SJSA1 (cell line): ENCODE data around the gene NACC2. TPM values are rescaled to one million over a fixed set of nuclear protein-coding genes. Genes with fewer than 3 reads are reported as not detected.

Experiments used
- DNase-seq, 2 experiments: peaks; one replicate each; pipeline ENCODE4 v3.0.0-alpha.2; 2015 to 2020; ENCODE audit warnings: low spot score in 2 of 2, low read depth in 1 of 2
- H3K27ac ChIP-seq: fragments of 250-450 bp; sonication (Bioruptor Pico); 2 replicates; pipeline ENCODE4 v1.5.1; 2020; ENCODE audit warnings: mild to moderate bottlenecking, moderate library complexity
- H3K27me3 ChIP-seq: fragments of 250-450 bp; sonication (Bioruptor Pico); replicated peaks from 2 replicates; pipeline ENCODE4 v1.5.1; 2020; ENCODE audit warnings: mild to moderate bottlenecking, moderate library complexity
- H3K36me3 ChIP-seq: fragments of 250-450 bp; sonication (Bioruptor Pico); 2 replicates; pipeline ENCODE4 v1.5.1; 2020; ENCODE audit warnings: mild to moderate bottlenecking
- H3K4me1 ChIP-seq: fragments of 250-450 bp; sonication (Bioruptor Pico); replicated peaks from 2 replicates; pipeline ENCODE4 v1.6.1; 2021; ENCODE audit warnings: mild to moderate bottlenecking
- H3K4me3 ChIP-seq: fragments of 250-450 bp; sonication (Bioruptor Pico); 2 replicates; pipeline ENCODE4 v1.5.1; 2020; ENCODE audit warnings: mild to moderate bottlenecking
- H3K9me3 ChIP-seq: fragments of 250-450 bp; sonication (Bioruptor Pico); replicated peaks from 2 replicates; pipeline ENCODE4 v1.5.1; 2020; ENCODE audit warnings: mild to moderate bottlenecking
- total RNA-seq: library from RNA; depleted of rRNA; stranded (reverse); fragments of >200 nt; shearing (Covaris generic); gene quantifications from 2 replicates; pipeline ENCODE4 v1.2.3, GENCODE V29; 2014; rRNA removed

The NACC2 gene, protein sequence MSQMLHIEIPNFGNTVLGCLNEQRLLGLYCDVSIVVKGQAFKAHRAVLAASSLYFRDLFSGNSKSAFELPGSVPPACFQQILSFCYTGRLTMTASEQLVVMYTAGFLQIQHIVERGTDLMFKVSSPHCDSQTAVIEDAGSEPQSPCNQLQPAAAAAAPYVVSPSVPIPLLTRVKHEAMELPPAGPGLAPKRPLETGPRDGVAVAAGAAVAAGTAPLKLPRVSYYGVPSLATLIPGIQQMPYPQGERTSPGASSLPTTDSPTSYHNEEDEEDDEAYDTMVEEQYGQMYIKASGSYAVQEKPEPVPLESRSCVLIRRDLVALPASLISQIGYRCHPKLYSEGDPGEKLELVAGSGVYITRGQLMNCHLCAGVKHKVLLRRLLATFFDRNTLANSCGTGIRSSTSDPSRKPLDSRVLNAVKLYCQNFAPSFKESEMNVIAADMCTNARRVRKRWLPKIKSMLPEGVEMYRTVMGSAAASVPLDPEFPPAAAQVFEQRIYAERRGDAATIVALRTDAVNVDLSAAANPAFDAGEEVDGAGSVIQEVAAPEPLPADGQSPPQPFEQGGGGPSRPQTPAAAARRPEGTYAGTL
- 18.9 and 20.2 TPM in 2 replicates for total RNA-seq

DNA sequence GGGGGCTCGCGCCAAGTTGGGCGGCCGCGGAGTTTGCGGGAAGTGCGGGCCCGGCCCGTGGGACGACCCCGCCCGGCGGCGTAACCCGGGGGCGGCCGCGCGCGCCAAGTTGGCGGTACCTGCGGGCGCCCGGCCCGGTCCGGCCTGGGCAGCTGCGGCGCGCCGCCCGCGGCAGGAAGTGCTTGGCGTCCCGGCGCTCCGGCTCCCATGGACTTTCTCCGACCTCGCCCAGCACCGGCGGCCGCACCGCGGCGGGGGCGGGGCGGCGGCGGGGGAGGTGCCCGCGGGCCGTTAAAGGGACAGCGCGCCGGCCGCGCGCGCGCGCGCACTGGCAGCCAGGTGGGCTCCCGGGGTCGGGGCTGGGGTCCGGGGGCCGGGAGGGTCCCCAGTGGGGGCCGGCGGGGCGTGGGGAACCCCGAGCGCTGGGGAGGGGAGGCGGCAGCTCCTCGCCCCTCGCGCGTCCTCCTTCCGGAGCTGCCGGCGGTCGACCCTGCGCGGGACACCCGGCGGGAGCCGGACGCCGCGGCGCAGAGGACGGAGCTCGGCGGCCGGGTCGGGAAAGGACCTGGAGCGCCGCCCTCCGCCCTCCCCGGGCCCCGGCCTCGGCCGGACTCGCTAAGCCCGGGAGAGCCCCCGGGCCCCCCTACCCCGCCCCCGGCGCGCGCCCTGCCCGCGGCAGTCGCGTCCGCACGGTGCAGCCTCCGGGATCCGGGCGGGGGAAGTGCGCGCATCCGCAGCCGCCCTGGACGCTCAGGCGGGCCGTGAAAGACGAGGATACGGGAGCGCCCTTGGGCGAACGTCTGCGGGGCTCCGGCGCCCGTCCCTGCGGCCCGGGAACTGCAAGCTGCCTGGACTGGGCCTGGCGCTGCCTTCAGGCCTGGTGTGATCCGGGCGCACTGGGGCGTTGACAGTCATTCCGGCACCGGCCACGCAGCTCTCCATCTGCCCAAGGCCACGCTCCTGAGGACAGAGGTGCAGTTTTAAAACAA lies at the start of gene NACC2:
Gene NACC2 (minus strand): TSS at position 220 of the 989 bp plus-strand sequence. CDS start 44,768 bp downstream, outside the sequence.
- no peaks in the 10 kb centered on the region for H3K9me3 ChIP-seq
- DNase-seq = peak in 1 of 2 experiments; percentile 28
- peaks cover 24% of the 10 kb centered on the region for H3K36me3 ChIP-seq
- peaks cover 32% of the 10 kb centered on the region for H3K4me1 ChIP-seq
- no peak within 1 kb of the TSS; the same call in 1 of the 2 replicates for H3K27ac ChIP-seq
- H3K27me3 ChIP-seq = no peaks in the 10 kb centered on the region
- H3K4me3 ChIP-seq = peak within 1 kb of the TSS; percentile 72

DNA sequence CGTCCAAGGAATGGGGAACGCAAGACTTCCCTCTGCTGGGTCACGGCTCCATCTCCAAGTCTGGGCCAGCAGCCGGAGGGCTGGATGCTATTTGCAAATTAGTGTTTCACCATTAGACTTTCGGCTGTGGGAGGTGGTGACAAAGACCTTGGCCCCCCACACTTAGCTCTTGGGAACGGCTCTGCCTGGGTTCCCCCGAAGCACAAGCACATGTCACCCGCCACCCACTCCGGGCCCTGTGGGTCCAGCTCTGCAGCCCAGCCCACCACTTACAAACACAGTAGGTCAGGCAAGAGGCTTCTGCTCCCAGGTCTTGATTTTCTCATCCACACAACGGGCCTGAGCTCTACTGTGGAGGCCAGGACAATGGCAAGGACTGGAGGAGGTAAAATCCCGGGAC lies 49.4 kb upstream of the NACC2 start:
- H3K27ac ChIP-seq = no peak overlapping the region
- no peak overlapping the region for H3K4me3 ChIP-seq
- no peaks in the 10 kb centered on the region for H3K9me3 ChIP-seq
- peaks cover 35% of the 10 kb centered on the region for H3K27me3 ChIP-seq
- no peak for DNase-seq
- H3K4me1 ChIP-seq = no peaks in the 10 kb centered on the region
- H3K36me3 ChIP-seq = no peaks in the 10 kb centered on the region

DNA sequence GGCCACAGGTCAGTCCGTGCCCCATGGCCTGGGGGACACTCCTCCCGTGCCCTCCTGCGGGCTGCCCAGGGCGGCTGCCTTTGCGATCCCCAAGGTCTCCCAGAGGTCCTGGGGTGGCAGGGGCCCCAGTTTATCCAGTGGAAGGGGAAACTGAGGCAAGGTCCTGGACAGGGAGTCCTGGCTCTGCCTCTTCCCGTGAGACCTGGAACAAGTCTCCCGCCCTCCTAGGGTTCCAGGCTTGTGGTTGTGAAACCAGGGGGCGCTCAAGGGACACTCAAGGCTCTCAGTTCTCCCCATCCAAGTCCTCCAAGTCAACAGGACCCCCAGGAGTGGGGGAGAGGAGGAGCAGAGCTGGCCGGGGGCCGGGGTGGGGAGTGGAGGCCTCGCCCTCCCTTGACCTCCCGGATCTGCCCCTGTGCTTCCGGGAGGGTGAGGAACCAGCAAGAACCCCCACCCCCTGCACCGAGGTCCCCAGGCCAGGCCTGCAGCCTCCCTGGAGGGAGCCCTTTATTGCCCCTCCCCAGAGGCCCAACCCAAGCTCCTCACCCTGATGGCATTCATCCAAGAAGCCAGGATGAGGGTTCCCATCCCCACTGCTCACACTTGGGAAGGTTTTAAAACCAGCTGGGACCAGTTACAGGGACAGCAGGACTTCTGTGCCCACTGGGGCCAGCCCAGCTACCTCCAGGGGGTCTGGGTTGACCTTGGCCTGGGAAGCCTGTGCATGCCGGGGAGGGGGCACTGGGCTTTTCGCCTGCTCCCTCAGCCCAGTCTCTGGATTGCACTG lies 48.3 kb upstream of the NACC2 start:
- H3K4me3 ChIP-seq = no peak overlapping the region
- H3K27ac ChIP-seq = no peak overlapping the region
- H3K36me3 ChIP-seq = no peaks in the 10 kb centered on the region
- DNase-seq = no peak
- H3K4me1 ChIP-seq = no peaks in the 10 kb centered on the region
- H3K9me3 ChIP-seq = no peaks in the 10 kb centered on the region
- peaks cover 34% of the 10 kb centered on the region for H3K27me3 ChIP-seq

DNA sequence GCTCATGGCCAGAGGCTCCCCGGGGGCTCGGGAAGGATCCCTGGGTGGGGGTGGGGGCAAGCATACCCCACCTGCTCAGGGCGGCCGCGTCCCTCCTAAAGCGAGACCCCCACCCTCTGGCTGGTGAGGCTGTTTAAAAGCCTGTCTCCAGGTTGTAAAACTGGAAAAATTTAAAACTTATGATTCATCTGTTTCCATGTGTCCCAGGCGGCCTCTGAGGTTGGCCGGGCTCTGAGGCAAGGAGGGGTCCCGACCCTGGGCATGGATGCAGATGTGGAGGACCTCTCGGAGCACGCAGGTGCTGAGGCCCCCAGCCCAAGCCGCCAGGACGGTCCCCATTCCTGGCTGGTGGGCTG lies 47.7 kb upstream of the NACC2 start:
- Histone ChIP-seq H3K4me3 (no peak overlapping the region), H3K9me3 (no peaks in the 10 kb centered on the region), H3K4me1 (no peaks in the 10 kb centered on the region), H3K27me3 (peaks cover 28% of the 10 kb centered on the region), H3K27ac (no peak overlapping the region), H3K36me3 (no peaks in the 10 kb centered on the region)
- no peak for DNase-seq

DNA sequence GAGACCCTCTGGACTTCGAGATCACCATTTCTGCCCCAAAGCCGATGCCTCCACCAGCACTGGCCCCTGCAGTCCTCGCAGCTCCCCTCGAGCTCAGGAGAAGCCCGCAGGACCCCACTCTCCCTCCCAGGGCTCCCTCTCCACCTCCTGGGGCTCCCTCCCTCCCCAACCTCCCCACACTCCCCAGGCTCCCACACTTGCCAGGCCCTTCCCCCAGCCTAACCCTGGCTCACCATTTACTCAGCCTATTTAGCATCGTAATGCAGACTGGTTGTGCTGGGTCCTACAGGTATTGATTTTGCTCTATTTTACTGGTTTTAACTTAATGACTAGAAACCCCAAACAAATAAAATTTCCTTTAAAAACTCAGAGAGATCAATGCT lies 47.3 kb upstream of the NACC2 start:
- no peaks in the 10 kb centered on the region for H3K36me3 ChIP-seq
- no peak overlapping the region for H3K4me3 ChIP-seq
- no peaks in the 10 kb centered on the region for H3K4me1 ChIP-seq
- H3K27ac ChIP-seq = no peak overlapping the region
- DNase-seq = no peak
- peaks cover 24% of the 10 kb centered on the region for H3K27me3 ChIP-seq
- H3K9me3 ChIP-seq = no peaks in the 10 kb centered on the region

DNA sequence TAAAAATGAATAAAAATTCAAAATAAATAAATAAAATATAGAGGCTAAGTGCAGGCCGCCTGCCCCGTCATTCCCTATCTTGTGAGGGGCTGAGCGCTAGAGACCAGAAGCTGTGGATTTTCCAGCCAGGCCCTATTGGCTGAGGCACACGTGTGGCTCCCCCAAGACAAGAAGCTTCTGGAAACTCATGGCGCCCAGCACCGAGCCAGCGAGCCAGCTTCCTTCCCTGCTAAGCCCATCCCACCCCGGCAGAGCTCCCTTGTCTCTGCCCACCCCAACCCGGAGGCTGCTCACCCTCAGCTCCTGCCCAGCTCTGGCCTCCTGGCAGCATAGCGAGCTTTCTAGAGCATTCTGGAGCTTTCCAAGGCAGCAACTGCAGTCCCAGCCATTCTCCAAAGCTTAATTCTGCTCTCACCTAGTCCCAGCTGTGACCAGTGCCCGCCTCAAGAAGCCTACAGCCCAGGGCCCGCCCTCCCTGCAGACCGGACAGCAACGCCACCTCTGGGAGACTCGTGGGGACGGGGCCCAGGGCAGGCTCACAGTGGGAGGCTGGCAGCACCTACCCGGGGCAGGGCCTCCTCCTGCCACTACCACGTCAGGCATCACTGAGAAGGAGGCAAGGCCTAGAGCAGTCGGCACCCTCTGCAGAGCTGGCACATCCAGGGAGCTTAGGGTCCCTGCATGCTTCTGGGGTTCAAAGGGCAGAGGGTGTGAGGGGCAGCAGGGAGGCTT lies 46.8 kb upstream of the NACC2 start:
- no peaks in the 10 kb centered on the region for H3K9me3 ChIP-seq
- DNase-seq = no peak
- no peak overlapping the region for H3K27ac ChIP-seq
- H3K4me3 ChIP-seq = no peak overlapping the region
- no peaks in the 10 kb centered on the region for H3K4me1 ChIP-seq
- peaks cover 20% of the 10 kb centered on the region for H3K27me3 ChIP-seq
- H3K36me3 ChIP-seq = no peaks in the 10 kb centered on the region

DNA sequence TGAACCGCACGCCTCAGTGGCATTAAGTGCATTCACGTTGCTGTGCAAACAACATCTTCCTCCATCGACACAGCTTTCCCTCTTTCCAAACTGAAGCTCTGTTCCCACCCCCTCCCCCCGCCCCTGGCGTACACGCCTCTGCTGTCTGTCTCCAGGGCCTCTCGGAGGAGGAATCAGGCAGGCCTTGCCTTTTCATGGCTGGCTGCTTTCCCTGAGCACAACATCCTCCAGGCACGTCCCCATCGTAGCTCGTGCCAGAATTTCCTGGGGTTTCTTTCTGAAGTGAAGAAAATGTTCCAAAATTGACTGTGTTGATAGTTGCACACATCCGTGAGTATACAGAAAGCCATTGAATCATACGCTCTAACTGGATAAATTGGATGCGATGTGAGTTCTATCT lies 45.9 kb upstream of the NACC2 start:
- Histone ChIP-seq H3K4me3 (no peak overlapping the region), H3K36me3 (no peaks in the 10 kb centered on the region), H3K4me1 (no peaks in the 10 kb centered on the region), H3K9me3 (no peaks in the 10 kb centered on the region), H3K27me3 (peaks cover 15% of the 10 kb centered on the region), H3K27ac (no peak overlapping the region)
- DNase-seq = no peak

DNA sequence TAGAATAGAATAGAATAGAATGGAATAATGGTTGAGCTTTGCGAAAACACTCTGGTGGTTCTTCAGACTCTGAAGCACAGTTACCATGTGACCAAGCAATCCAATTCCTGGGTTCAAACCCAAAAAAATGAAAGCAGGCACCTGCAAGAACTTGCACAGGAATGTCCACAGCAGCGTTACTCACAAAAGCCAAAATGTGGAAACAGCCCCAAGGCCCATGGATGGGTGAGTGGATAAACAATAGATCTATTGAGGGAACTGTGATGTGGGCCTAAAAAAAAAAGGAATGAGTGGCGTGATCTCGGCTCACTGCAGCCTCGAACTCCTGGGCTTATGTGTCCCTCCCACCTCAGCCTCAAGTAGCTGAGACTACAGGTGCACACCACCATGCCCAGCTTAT lies 45.0 kb upstream of the NACC2 start:
- no peak overlapping the region for H3K27ac ChIP-seq
- peaks cover 18% of the 10 kb centered on the region for H3K27me3 ChIP-seq
- H3K36me3 ChIP-seq = no peaks in the 10 kb centered on the region
- no peaks in the 10 kb centered on the region for H3K9me3 ChIP-seq
- no peak for DNase-seq
- H3K4me1 ChIP-seq = peaks cover 4% of the 10 kb centered on the region; the same call in 1 of the 2 replicates
- H3K4me3 ChIP-seq = no peak overlapping the region

DNA sequence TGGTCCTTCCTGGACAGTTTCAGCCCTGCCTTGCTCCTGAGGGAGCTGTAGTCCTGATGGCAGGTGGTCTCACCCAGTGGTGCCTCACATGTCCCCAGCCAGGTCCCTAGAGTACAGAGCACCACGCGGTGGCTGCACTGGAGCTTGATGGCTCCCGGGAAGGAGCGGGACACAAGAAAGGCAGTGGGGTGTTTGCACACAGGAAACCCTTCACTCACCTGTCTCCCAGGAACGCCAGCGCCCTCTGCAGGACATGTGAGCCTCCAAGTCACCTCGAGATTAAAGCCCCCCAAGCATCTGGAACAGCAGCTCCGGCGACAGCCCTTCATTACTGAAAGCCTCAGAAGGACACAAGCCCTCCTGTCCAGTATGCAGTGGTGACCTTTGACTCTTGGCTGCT lies 43.5 kb upstream of the NACC2 start:
- H3K4me1 ChIP-seq = peaks cover 4% of the 10 kb centered on the region; the same call in 1 of the 2 replicates
- H3K4me3 ChIP-seq = no peak overlapping the region
- DNase-seq = no peak
- no peaks in the 10 kb centered on the region for H3K9me3 ChIP-seq
- no peak overlapping the region for H3K27ac ChIP-seq
- H3K27me3 ChIP-seq = peaks cover 27% of the 10 kb centered on the region
- H3K36me3 ChIP-seq = no peaks in the 10 kb centered on the region

DNA sequence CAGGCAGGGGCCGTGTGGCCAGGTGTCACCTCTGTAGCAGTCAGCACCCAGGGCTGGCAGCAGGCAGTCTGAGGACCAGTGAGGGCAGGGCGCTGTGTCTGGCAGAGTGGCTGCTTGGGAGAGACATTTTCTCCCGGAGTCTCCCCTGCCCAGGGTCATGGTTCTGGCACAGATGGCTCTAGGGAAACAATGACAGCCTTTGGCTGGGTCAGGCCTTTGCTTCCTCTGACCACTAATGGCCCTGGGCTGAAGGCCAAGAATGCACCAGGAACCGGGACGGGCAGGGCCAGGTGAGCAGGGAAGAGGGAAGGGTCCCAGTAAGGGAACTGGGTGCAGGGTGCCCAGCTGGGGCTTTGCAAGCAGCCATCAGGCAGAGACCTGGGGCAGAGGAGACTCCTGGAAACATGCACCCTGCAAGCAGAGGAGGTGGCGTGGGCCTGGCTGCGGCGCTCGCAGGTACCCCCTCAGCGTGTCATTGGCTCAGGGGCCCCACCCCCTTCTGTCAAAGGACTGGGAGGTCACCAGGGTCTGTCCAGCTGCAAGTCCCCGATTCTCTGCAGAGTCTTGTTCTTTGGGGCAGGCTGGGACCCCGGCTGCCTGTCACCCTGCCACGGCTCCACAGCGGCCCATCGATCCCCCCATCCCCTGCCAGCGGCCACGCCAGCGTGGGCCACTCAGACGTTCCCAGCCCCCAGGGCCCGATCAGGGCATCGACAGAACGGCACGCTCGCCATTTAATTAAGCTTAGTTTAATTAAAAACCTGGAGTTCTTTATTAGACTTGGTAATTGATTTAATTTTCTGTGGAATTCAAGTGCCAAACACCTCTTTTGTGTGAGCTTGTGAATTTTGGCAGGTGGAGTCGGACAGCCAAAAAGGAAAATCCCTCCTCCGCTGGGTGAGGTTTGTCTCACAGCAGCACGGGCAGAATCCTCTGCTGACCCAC lies 42.5 kb upstream of the NACC2 start:
- Histone ChIP-seq H3K27ac (no peak overlapping the region), H3K27me3 (peaks cover 31% of the 10 kb centered on the region), H3K36me3 (no peaks in the 10 kb centered on the region), H3K4me3 (no peak overlapping the region), H3K9me3 (no peaks in the 10 kb centered on the region), H3K4me1 (peaks cover 7% of the 10 kb centered on the region; the same call in 1 of the 2 replicates)
- no peak for DNase-seq

DNA sequence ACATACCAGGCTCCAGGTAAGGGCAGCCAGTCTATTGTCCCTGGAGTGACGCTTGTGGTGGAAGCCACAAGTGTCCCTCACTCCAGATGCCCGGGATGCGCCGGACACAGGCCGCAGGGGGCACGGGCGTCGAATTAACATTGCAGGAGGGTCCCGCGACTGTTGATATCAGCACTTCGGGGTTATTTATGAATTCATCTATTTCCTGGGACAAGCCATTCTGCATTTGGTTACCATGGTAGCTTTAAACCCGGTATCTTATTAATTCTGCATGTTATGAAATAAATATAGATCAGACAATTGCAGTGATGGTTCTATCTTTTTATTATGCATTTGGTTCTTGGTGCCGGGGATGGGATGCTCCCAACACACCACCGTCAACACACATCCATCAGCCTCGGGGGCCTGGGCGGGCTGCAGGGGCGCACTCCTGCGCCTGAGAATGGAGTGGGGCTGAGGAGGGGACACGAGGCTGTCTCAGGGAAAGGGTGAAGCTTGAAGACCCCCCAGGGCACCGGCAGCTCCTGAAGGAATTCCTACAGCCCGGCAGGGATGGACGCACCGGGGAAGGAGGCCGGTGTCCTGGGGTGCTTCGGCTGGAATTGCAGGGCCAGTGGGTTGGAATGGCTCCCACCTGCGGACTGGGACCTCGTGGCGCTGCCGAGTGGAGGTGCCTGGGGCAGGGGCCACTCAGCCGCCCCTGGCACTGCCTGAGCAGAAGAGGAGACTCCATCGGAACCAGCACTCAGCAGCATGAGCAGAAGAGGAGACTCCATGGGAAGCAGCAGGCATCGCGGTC lies 41.2 kb upstream of the NACC2 start:
- no peak overlapping the region for H3K27ac ChIP-seq
- no peaks in the 10 kb centered on the region for H3K9me3 ChIP-seq
- H3K4me3 ChIP-seq = no peak overlapping the region
- H3K4me1 ChIP-seq = peaks cover 7% of the 10 kb centered on the region; the same call in 1 of the 2 replicates
- peaks cover 44% of the 10 kb centered on the region for H3K27me3 ChIP-seq
- no peak for DNase-seq
- no peaks in the 10 kb centered on the region for H3K36me3 ChIP-seq
